Glutamatergic neuron (in vitro differentiated cells): ENCODE results near the gene PDE2A. TPM values are rescaled to one million over a fixed set of nuclear protein-coding genes. Genes with fewer than 3 reads are reported as not detected.
"Not testable (repeated sequence)": the region's sequence is repeated elsewhere in the genome, so short reads cannot be mapped to it uniquely, and the experiment has no call there.

Experiments used
- DNase-seq: peaks from one replicate; pipeline ENCODE4 v3.0.0; 2022
- H3K27ac Mint-ChIP-seq: one replicate; pipeline ENCODE4 v1.8.0; 2020; ENCODE audit warnings: mild to moderate bottlenecking, mixed read lengths, inconsistent platforms; ENCODE audit not compliant: unreplicated experiment
- H3K27me3 Mint-ChIP-seq: one replicate; pipeline ENCODE4 v1.8.0; 2020; ENCODE audit warnings: mild to moderate bottlenecking, moderate library complexity, mixed read lengths, inconsistent platforms; ENCODE audit not compliant: unreplicated experiment
- H3K36me3 Mint-ChIP-seq: one replicate; pipeline ENCODE4 v1.8.0; 2020; ENCODE audit warnings: mild to moderate bottlenecking, mixed read lengths, inconsistent platforms; ENCODE audit not compliant: unreplicated experiment
- H3K4me1 Mint-ChIP-seq: one replicate; pipeline ENCODE4 v1.8.0; 2020; ENCODE audit warnings: mild to moderate bottlenecking, low read depth, mixed read lengths, inconsistent platforms; ENCODE audit not compliant: unreplicated experiment
- H3K4me3 Mint-ChIP-seq: one replicate; pipeline ENCODE4 v1.8.0; 2020; ENCODE audit warnings: mild to moderate bottlenecking, mixed read lengths, inconsistent platforms; ENCODE audit not compliant: unreplicated experiment
- H3K9me3 Mint-ChIP-seq: one replicate; pipeline ENCODE4 v1.8.0; 2020; ENCODE audit warnings: mild to moderate bottlenecking, moderate library complexity, mixed read lengths, inconsistent platforms; ENCODE audit not compliant: unreplicated experiment
- total RNA-seq: library from RNA; stranded (reverse); fragmentation: NEBNext Ultra II Directional; extraction: Animal tissue kit (Norgen Biotek cat#: 25700); gene quantifications from one replicate; pipeline ENCODE4 v1.2.1, GENCODE V29; 2021; ENCODE audit not compliant: unreplicated experiment
- TF ChIP-seq, protein P1 (sequence below): fragments of 200-600 bp; sonication (generic); IDR thresholded peaks from one replicate; pipeline ENCODE4 v1.5.0; 2021; ENCODE audit not compliant: partially characterized antibody, unreplicated experiment

Gene PDE2A
- total RNA-seq, 1 donor from 2014 or later, result 16.9 TPM

- H3K9me3 Mint-ChIP-seq, result no peaks in the 10 kb centered on the region
- no peaks in the 10 kb centered on the region for H3K4me1 Mint-ChIP-seq
- no peaks in the 10 kb centered on the region for H3K27me3 Mint-ChIP-seq
- no peaks in the 10 kb centered on the region for H3K36me3 Mint-ChIP-seq
- DNase-seq, result no peak
- TF ChIP-seq, protein P1, sequence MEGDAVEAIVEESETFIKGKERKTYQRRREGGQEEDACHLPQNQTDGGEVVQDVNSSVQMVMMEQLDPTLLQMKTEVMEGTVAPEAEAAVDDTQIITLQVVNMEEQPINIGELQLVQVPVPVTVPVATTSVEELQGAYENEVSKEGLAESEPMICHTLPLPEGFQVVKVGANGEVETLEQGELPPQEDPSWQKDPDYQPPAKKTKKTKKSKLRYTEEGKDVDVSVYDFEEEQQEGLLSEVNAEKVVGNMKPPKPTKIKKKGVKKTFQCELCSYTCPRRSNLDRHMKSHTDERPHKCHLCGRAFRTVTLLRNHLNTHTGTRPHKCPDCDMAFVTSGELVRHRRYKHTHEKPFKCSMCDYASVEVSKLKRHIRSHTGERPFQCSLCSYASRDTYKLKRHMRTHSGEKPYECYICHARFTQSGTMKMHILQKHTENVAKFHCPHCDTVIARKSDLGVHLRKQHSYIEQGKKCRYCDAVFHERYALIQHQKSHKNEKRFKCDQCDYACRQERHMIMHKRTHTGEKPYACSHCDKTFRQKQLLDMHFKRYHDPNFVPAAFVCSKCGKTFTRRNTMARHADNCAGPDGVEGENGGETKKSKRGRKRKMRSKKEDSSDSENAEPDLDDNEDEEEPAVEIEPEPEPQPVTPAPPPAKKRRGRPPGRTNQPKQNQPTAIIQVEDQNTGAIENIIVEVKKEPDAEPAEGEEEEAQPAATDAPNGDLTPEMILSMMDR, result no peak
- H3K27ac Mint-ChIP-seq, result no peak overlapping the region
- H3K4me3 Mint-ChIP-seq, result no peak overlapping the region
Measured at GRCh38 chr11:72561856-72562255, 112.4 kb downstream of the PDE2A start.

- H3K36me3 Mint-ChIP-seq, H3K4me3 Mint-ChIP-seq, H3K27me3 Mint-ChIP-seq, H3K4me1 Mint-ChIP-seq, DNase-seq, H3K27ac Mint-ChIP-seq, H3K9me3 Mint-ChIP-seq: not testable (repeated sequence)
Measured at GRCh38 chr11:72560864-72561263, 113.4 kb downstream of the PDE2A start.

DNA sequence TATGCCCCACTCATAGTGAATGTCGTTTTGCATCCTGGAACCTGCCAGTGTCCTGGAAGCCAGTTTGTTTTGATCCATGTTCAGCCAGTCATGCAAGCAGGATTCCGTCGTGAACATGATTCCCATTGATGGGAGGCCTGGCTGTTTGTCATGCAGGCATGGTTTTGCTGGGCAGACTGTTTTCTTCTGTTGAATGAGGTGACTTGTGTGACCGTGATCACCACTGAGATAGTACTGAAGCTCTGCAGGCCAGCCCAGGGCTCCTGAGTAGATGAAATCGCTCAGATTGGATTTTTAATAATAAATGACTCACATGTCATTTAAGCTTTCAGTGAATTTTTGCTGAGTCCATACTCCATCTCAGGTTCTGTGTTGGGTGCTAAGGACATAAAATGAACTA lies 117.8 kb downstream of the PDE2A start:
- no peak for DNase-seq
- Mint-ChIP-seq H3K4me3 (no peak overlapping the region), H3K27ac (no peak overlapping the region), H3K9me3 (peaks cover 5% of the 10 kb centered on the region), H3K4me1 (no peaks in the 10 kb centered on the region), H3K27me3 (peaks cover 7% of the 10 kb centered on the region), H3K36me3 (no peaks in the 10 kb centered on the region)
- TF ChIP-seq, protein P1, result no peak

- H3K27me3 Mint-ChIP-seq, H3K9me3 Mint-ChIP-seq, H3K27ac Mint-ChIP-seq, H3K4me1 Mint-ChIP-seq, DNase-seq, H3K4me3 Mint-ChIP-seq, H3K36me3 Mint-ChIP-seq: not testable (repeated sequence)
Measured at GRCh38 chr11:72555014-72555522, 119.2 kb downstream of the PDE2A start.

DNA sequence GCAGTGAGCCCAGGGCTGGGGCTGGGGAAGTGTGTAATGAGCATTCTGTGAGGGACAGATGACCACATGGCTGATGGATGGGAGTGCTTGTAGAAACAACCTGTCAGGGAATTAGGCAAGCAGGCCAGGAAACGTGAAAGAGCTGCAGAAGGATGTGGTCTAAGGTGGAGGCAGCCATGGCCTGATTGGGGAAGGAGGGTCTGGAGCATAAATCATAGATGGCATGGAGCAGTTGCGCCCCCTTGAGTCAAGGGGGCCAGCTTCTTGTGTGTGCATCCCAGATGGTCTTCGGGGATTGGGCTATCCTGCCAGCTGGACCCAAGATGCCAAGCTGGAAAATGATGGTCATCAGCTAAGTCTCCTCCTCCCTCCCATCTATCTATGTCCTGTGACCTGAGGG lies 120.5 kb downstream of the PDE2A start:
- H3K4me3 Mint-ChIP-seq, result no peak overlapping the region
- DNase-seq, result no peak
- no peak overlapping the region for H3K27ac Mint-ChIP-seq
- H3K36me3 Mint-ChIP-seq, result no peaks in the 10 kb centered on the region
- H3K9me3 Mint-ChIP-seq, result peaks cover 7% of the 10 kb centered on the region
- no peaks in the 10 kb centered on the region for H3K4me1 Mint-ChIP-seq
- TF ChIP-seq, protein P1, result no peak
- H3K27me3 Mint-ChIP-seq, result peaks cover 7% of the 10 kb centered on the region

DNA sequence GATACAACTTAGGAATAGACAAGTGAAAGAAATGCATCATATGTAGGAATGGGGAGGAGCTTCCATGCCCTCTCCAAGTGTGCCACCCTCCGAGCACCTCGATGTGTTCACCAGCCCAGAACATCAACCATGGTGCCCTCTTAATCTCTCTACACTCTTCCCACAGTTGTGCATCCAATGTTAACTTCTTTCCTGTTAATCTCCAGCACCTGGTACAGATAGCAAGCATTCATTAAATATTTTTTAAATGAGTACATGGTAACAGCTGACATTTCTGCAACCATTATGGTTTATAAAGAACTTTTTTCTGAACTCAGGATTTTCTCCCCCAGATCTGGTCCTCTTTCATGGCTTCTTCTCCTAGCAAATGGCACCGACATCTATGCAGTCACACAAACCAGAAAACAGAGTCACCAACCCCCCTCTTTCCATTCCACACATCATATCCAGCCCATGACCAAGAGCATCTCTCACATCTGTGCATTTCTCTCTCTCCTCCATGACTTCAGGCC lies 121.8 kb downstream of the PDE2A start:
- peaks cover 7% of the 10 kb centered on the region for H3K27me3 Mint-ChIP-seq
- DNase-seq, result no peak
- TF ChIP-seq, protein P1, result no peak
- no peak overlapping the region for H3K4me3 Mint-ChIP-seq
- H3K9me3 Mint-ChIP-seq, result peaks cover 7% of the 10 kb centered on the region
- no peaks in the 10 kb centered on the region for H3K4me1 Mint-ChIP-seq
- H3K27ac Mint-ChIP-seq, result no peak overlapping the region
- H3K36me3 Mint-ChIP-seq, result no peaks in the 10 kb centered on the region
